HG02763 (cell line): ENCODE results near the gene FAM135A.

Experiments
- ATAC-seq: cut with Tn5 transposase; IDR thresholded peaks from one replicate; pipeline ENCODE4 v1.9.1; 2021; ENCODE audit warnings: mild to moderate bottlenecking, moderate library complexity; ENCODE audit not compliant: unreplicated experiment

The FAM135A gene

GRCh38 chr6:70413114-70413991 lies at the start of gene FAM135A:
TSS of gene FAM135A (plus strand) at chr6:70413508. CDS start at chr6:70428343, 14,835 bp downstream.
- peak; percentile 86 for ATAC-seq

- ATAC-seq, result no peak
These were observed 49.4 kb upstream of the FAM135A start for GRCh38 chr6:70363741-70364493.

- peak; percentile 77 for ATAC-seq
These were observed 43.9 kb upstream of the FAM135A start for GRCh38 chr6:70369332-70369950.

GRCh38 chr6:70370496-70370895 lies 42.8 kb upstream of the FAM135A start:
- no peak for ATAC-seq

GRCh38 chr6:70371454-70372105 lies 41.7 kb upstream of the FAM135A start:
- no peak for ATAC-seq

GRCh38 chr6:70375166-70375565 lies 38.1 kb upstream of the FAM135A start:
- ATAC-seq, result no peak

- ATAC-seq, result no peak
These were observed 37.4 kb upstream of the FAM135A start for GRCh38 chr6:70375882-70376281.

- no peak for ATAC-seq
These were observed 36.7 kb upstream of the FAM135A start for GRCh38 chr6:70376628-70377027.

- no peak for ATAC-seq
These were observed 35.9 kb upstream of the FAM135A start for GRCh38 chr6:70377372-70377771.

- ATAC-seq, result no peak
These were observed 33.8 kb upstream of the FAM135A start for GRCh38 chr6:70379473-70380013.

- peak; percentile 87 for ATAC-seq
These were observed 33.1 kb upstream of the FAM135A start for GRCh38 chr6:70380252-70380651.

GRCh38 chr6:70380771-70381416 lies 32.4 kb upstream of the FAM135A start:
- no peak for ATAC-seq

- no peak for ATAC-seq
These were observed 31.9 kb upstream of the FAM135A start for GRCh38 chr6:70381417-70381782.

GRCh38 chr6:70385901-70386300 lies 27.4 kb upstream of the FAM135A start:
- ATAC-seq, result no peak

- no peak for ATAC-seq
These were observed 24.5 kb upstream of the FAM135A start for GRCh38 chr6:70388814-70389213.

- no peak for ATAC-seq
These were observed 24.0 kb upstream of the FAM135A start for GRCh38 chr6:70389261-70389660.

GRCh38 chr6:70390067-70390466 lies 23.2 kb upstream of the FAM135A start:
- no peak for ATAC-seq

- no peak for ATAC-seq
These were observed 21.8 kb upstream of the FAM135A start for GRCh38 chr6:70391492-70391891.

GRCh38 chr6:70394518-70395300 lies 18.6 kb upstream of the FAM135A start:
- ATAC-seq, result no peak

GRCh38 chr6:70395301-70395672 lies 18.0 kb upstream of the FAM135A start:
- ATAC-seq, result no peak
